HS-27A (cell line): ENCODE measurements around the gene FABP1.

Source experiments
- DNase-seq: peaks from one replicate; pipeline ENCODE4 v3.0.0-alpha.2; 2012; ENCODE audit warnings: low read depth, missing footprints

Gene FABP1

GRCh38 chr2:88081924-88082608, 45.8 kb downstream of the FABP1 start:
- no peak for DNase-seq

- no peak for DNase-seq
Measured at GRCh38 chr2:88080545-88080944, 47.3 kb downstream of the FABP1 start.

GRCh38 chr2:88078643-88079172, 49.2 kb downstream of the FABP1 start:
- DNase-seq: no peak

GRCh38 chr2:88077080-88077479, 50.8 kb downstream of the FABP1 start:
- no peak for DNase-seq

GRCh38 chr2:88074854-88075292, 53.0 kb downstream of the FABP1 start:
- peak; percentile 36 for DNase-seq

DNA sequence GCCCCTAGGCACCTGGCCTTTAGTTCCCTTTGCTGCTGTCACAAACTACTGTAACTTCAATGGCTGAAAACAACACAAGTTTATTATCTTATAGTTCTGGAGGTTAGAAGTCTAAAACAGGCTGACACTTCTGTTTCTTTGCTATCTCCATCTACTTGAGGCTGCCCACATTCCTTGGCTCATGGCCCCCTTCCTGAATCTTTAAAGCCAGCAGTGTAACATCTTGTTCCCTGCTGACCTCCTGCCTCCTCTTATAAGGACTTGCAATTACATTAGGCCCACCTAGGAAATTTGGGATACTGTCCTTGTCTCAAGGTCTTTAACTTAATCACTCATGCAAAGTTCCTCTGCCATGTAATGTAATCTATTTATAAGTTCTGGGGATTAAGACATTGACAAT, 53.7 kb downstream of the FABP1 start:
- no peak for DNase-seq
